Retinal pigment epithelial cell (primary cell): ENCODE data around the gene POLL.

Experiments
- DNase-seq: peaks from one replicate; pipeline ENCODE4 v3.0.0-alpha.2; 2010; ENCODE audit warnings: low read depth
- H3K4me3 ChIP-seq: 2 replicates; pipeline ENCODE4 v1.5.1; 2011; ENCODE audit warnings: mild to moderate bottlenecking, low read length, control low read depth, moderate library complexity
- CTCF ChIP-seq: conservative IDR thresholded peaks from 2 replicates; pipeline ENCODE4 v1.5.1; 2011; ENCODE audit warnings: low read depth, low read length, control low read depth, inconsistent platforms

The POLL gene

DNA sequence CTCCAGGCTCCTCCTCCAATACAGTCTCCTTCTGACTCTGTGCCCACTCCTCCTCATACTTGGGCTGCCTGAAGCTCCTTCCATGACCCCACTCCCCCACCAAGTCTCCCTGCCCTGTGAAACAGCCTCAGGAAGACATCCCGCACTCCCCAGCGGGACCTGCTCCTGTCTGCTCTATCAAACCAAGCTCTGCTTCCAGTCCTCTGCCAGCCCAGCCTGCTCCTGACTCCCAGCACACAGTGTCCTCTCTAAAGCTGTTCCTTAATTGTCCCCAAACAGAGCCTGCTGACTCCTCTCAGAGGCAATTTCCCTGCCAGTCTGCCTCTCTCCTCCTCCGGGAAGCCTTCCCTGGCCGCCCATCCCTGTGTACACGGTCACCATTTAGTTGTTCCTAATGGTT, 9.9 kb downstream of the POLL start:
- DNase-seq, result no peak
- TF ChIP-seq CTCF, result no peak
- H3K4me3 ChIP-seq, result no peak overlapping the region

- no peak for DNase-seq
- TF ChIP-seq CTCF, result no peak
- H3K4me3 ChIP-seq, result no peak overlapping the region
Observed at GRCh38 chr10:101577121-101577871, 10.8 kb downstream of the POLL start.

- no peak overlapping the region for H3K4me3 ChIP-seq
- DNase-seq, result no peak
- no peak for TF ChIP-seq CTCF
Observed at GRCh38 chr10:101576211-101576863, 11.7 kb downstream of the POLL start.

DNA sequence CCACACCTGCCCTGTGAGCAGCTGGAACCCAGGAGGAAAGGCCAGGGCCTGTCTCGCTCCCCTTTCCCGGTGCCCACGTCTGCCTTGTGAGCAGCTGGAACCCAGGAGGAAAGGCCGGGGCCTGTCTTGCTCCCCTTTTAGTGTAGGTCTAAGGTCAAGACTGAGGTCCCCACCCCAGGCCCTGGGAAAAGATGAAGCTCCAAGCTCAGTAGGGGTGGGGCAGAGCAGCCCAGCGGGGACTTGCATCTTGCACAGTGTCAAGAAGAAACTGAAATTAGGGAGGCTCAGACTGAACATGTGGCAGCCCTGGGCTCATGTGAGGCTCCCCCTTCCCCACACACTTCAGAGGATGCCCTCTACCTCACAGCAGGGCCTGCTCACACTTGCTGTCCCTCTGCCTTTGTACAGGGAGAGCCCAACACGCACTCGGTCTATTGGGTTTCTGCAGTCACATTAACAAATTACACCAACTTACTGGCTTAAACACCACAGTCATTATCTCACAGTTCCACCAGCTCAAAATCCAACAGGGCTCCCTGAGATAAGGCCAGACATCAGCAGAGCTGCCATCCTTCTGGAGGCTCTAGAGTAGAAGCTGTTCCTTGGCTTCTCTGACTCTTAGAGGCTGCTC, 12.4 kb downstream of the POLL start:
- no peak for DNase-seq

GRCh38 chr10:101575091-101575490, 13.0 kb downstream of the POLL start:
- H3K4me3 ChIP-seq, result no peak overlapping the region
- no peak for TF ChIP-seq CTCF

More for the DNA sequence above, 12.4 kb downstream of the POLL start:
- no peak overlapping the region for H3K4me3 ChIP-seq
- TF ChIP-seq CTCF, result no peak

GRCh38 chr10:101573885-101574753, 13.9 kb downstream of the POLL start:
- no peak for DNase-seq
- no peak overlapping the region for H3K4me3 ChIP-seq
- TF ChIP-seq CTCF, result no peak

More at GRCh38 chr10:101575091-101575490, 13.0 kb downstream of the POLL start:
- DNase-seq, result no peak
